H1 (cell line): ENCODE results near the gene TCEA3. TPM values are rescaled to one million over a fixed set of nuclear protein-coding genes. Genes with fewer than 3 reads are reported as not detected.

Source experiments
- BCL11A ChIP-seq, 2 experiments: IDR thresholded peaks; one replicate each; pipeline ENCODE4 v1.6.1; 2011; ENCODE audit warnings: low read depth in 2 of 2, low read length in 2 of 2, mild to moderate bottlenecking in 2 of 2
- KDM1A ChIP-seq: fragments of 200-600, 300-600 bp; sonication (generic); IDR thresholded peaks from 2 replicates; pipeline ENCODE4 v1.7.1; 2016; ENCODE audit warnings: mild to moderate bottlenecking, low read length, borderline replicate concordance
- POLR2A ChIP-seq, 2 experiments: IDR thresholded peaks; 1 replicate in 1 of 2; 2 replicates in 1 of 2; pipeline ENCODE4 v1.6.1; 2011; ENCODE audit warnings: low read depth in 2 of 2, low read length in 2 of 2, mild to moderate bottlenecking in 2 of 2; ENCODE audit errors: control extremely low read depth in 1 of 2
- USF2 ChIP-seq: IDR thresholded peaks from 2 replicates; pipeline ENCODE4 v1.6.1; 2011; ENCODE audit warnings: low read length, improper control_type of control experiment
- polyA plus RNA-seq, 7 experiments: library from polyadenylated mRNA; depleted of rRNA in 3 of 7; stranded (reverse) in 5 of 7; unstranded in 2 of 7; fragments of >200 nt in 5 of 7; fragments of 200-250 nt in 2 of 7; gene quantifications; 1 replicate in 5 of 7; 2 replicates in 1 of 7; 4 replicates in 1 of 7; pipeline versions ENCODE4 v1.2.1 to v1.2.3, GENCODE V29; 2011 to 2013; ENCODE audit warnings: missing spikeins in 2 of 7, mixed read lengths in 2 of 7
- total RNA-seq: library from RNA; stranded (reverse); fragmentation: NEBNext Ultra II Directional; extraction: Animal tissue kit (Norgen Biotek cat#: 25700); gene quantifications from 2 replicates; pipeline ENCODE4 v1.2.1, GENCODE V29; 2021

The TCEA3 gene
- total and polyA plus RNA-seq, 2 of the 8 experiments (the other 6 are each of a cell fraction or from before 2014, with no cell fraction given): 0.08 TPM; not detected in 1

- no peak for TF ChIP-seq KDM1A
- TF ChIP-seq USF2: no peak
- TF ChIP-seq POLR2A (IDR thresholded peaks at IDR 0.05; ENCODE audit: control extremely low read depth in 1 of 2, low read depth in 2 of 2, low read length in 2 of 2): no peak
- TF ChIP-seq BCL11A (IDR thresholded peaks at IDR 0.05; ENCODE audit: low read depth in 2 of 2, low read length in 2 of 2): no peak
Observed at GRCh38 chr1:23366598-23366997, 58.0 kb downstream of the TCEA3 start (continued).
